Measurements from ENCODE around the gene DUS1L.

Gene DUS1L

GRCh38 chr17:82010575-82011525 is 54.8 kb downstream of the DUS1L start:
- DNase-seq, result no peak

- DNase-seq, result no peak
Measured at GRCh38 chr17:82009413-82009812, 56.2 kb downstream of the DUS1L start.

- no peak for DNase-seq
Measured at GRCh38 chr17:82008941-82009405, 56.6 kb downstream of the DUS1L start.

GRCh38 chr17:82008258-82008940 is 57.2 kb downstream of the DUS1L start:
- no peak for DNase-seq

Data from NCI-H1092 treated with DMSO at 0.1 percent for 48 hours (cell line).